HG03103 (cell line): ENCODE results near the gene LGI1.

Source experiments
- ATAC-seq: cut with Tn5 transposase; IDR thresholded peaks from one replicate; pipeline ENCODE4 v1.9.1; 2021; ENCODE audit warnings: low read depth; ENCODE audit not compliant: unreplicated experiment

LGI1 gene

DNA sequence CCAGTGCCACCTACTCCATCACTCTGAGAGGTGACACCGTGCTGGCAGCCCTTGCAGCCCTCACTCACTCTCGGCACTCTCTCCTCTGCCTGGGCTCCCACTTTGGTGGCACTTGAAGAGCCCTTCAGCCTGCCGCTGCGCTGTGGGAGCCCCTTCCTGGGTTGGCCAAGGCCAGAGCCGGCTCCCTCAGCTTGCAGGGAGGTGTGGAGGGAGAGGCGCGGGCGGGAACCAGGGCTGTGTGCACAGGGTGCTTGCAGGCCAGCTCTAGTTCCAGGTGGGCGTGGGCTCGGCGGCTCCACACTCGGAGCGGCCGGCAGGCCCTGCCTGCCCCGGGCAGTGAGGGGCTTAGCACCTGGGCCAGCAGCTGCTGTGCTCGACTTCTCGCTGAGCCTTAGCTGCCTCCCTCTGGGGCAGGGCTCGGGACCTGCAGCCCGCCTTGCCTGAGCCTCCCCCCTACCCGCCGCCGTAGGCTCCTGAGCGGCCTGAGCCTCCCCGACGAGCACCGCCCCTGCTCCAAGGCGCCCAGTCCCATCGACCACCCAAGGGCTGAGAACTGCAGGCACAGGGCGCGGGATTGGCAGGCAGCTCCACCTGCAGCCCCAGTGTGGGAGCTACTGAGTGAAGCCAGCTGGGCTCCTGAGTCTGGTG is 87.4 kb downstream of the LGI1 start:
- ATAC-seq = no peak
